ENCODE data around the gene FGGY. TPM values are rescaled to one million over a fixed set of nuclear protein-coding genes. Genes with fewer than 3 reads are reported as not detected.

FGGY gene
- total and polyA plus RNA-seq, 3 experiments from 2014 or later = 5.3 to 7.9 (median 6.6) TPM

GRCh38 chr1:59511476-59512465 lies 214.9 kb downstream of the FGGY start:
- Histone ChIP-seq H3K27me3 (ENCODE audit: insufficient read depth, low read length, poor library complexity, severe bottlenecking) (no peaks in the 10 kb centered on the region), H3K4me3 (ENCODE audit: low read length) (no peak overlapping the region), H3K9me3 (ENCODE audit: low read length) (no peaks in the 10 kb centered on the region), H3K4me1 (ENCODE audit: insufficient read depth, low read length) (no peaks in the 10 kb centered on the region), H3K27ac (ENCODE audit: low read depth, low read length) (no peak overlapping the region), H3K36me3 (ENCODE audit: insufficient read depth, low read length) (no peaks in the 10 kb centered on the region)
- H3K4me1 Mint-ChIP-seq = no peaks in the 10 kb centered on the region
- no peaks in the 10 kb centered on the region for H3K27me3 Mint-ChIP-seq
- no peak for DNase-seq
- ChIA-PET POLR2A (no interaction called here), CTCF (no interaction called here)
- no peak overlapping the region for H3K4me3 Mint-ChIP-seq
- H3K27ac Mint-ChIP-seq = no peak overlapping the region
- no peaks in the 10 kb centered on the region for H3K9me3 Mint-ChIP-seq
- peaks cover 0 to 17% (median 9%) of the 10 kb centered on the region in 3 donors for H3K36me3 Mint-ChIP-seq

- POLR2A ChIA-PET = no interaction called here
- Histone ChIP-seq H3K27me3 (ENCODE audit: insufficient read depth, low read length, poor library complexity, severe bottlenecking) (no peaks in the 10 kb centered on the region), H3K4me1 (ENCODE audit: insufficient read depth, low read length) (no peaks in the 10 kb centered on the region), H3K4me3 (ENCODE audit: low read length) (no peak overlapping the region), H3K36me3 (ENCODE audit: insufficient read depth, low read length) (no peaks in the 10 kb centered on the region), H3K9me3 (ENCODE audit: low read length) (no peaks in the 10 kb centered on the region), H3K27ac (ENCODE audit: low read depth, low read length) (no peak overlapping the region)
- no peaks in the 10 kb centered on the region for H3K9me3 Mint-ChIP-seq
- no peak overlapping the region for H3K27ac Mint-ChIP-seq
- no peaks in the 10 kb centered on the region for H3K27me3 Mint-ChIP-seq
- DNase-seq = no peak
- CTCF ChIA-PET = no interaction called here
- H3K4me3 Mint-ChIP-seq = no peak overlapping the region
- no peaks in the 10 kb centered on the region for H3K4me1 Mint-ChIP-seq
- peaks cover 0 to 17% (median 9%) of the 10 kb centered on the region in 3 donors for H3K36me3 Mint-ChIP-seq
Measured at GRCh38 chr1:59512702-59513101, 215.8 kb downstream of the FGGY start.

- no peak overlapping the region for H3K4me3 Mint-ChIP-seq
- H3K4me3 ChIP-seq (ENCODE audit: low read length) = no peak overlapping the region
- H3K4me1 ChIP-seq (ENCODE audit: insufficient read depth, low read length) = no peaks in the 10 kb centered on the region
- H3K4me1 Mint-ChIP-seq = no peaks in the 10 kb centered on the region
- no peaks in the 10 kb centered on the region for H3K9me3 ChIP-seq (ENCODE audit: low read length)
- no peaks in the 10 kb centered on the region for H3K27me3 ChIP-seq (ENCODE audit: insufficient read depth, low read length, poor library complexity, severe bottlenecking)
- H3K36me3 Mint-ChIP-seq = peaks cover 0 to 20% (median 8%) of the 10 kb centered on the region in 3 donors
- no peak overlapping the region for H3K27ac ChIP-seq (ENCODE audit: low read depth, low read length)
- ChIA-PET POLR2A (no interaction called here), CTCF (no interaction called here)
- no peaks in the 10 kb centered on the region for H3K9me3 Mint-ChIP-seq
- no peak overlapping the region for H3K27ac Mint-ChIP-seq
- DNase-seq = no peak
- H3K36me3 ChIP-seq (ENCODE audit: insufficient read depth, low read length) = no peaks in the 10 kb centered on the region
- H3K27me3 Mint-ChIP-seq = no peaks in the 10 kb centered on the region
Measured at GRCh38 chr1:59514061-59514909, 217.4 kb downstream of the FGGY start.

- Mint-ChIP-seq H3K36me3 (peaks cover 0 to 20% (median 7%) of the 10 kb centered on the region in 3 donors), H3K9me3 (no peaks in the 10 kb centered on the region), H3K27me3 (no peaks in the 10 kb centered on the region), H3K4me3 (no peak overlapping the region), H3K27ac (no peak overlapping the region), H3K4me1 (no peaks in the 10 kb centered on the region)
- Histone ChIP-seq H3K4me3 (ENCODE audit: low read length) (no peak overlapping the region), H3K9me3 (ENCODE audit: low read length) (no peaks in the 10 kb centered on the region), H3K27ac (ENCODE audit: low read depth, low read length) (no peak overlapping the region), H3K4me1 (ENCODE audit: insufficient read depth, low read length) (no peaks in the 10 kb centered on the region), H3K36me3 (ENCODE audit: insufficient read depth, low read length) (no peaks in the 10 kb centered on the region), H3K27me3 (ENCODE audit: insufficient read depth, low read length, poor library complexity, severe bottlenecking) (no peaks in the 10 kb centered on the region)
- DNase-seq = no peak
- ChIA-PET CTCF (no interaction called here), POLR2A (no interaction called here)
Measured at GRCh38 chr1:59516881-59517280, 220.0 kb downstream of the FGGY start.

- peaks cover 0 to 13% (median 6%) of the 10 kb centered on the region in 3 donors for H3K36me3 Mint-ChIP-seq
- no peak overlapping the region for H3K27ac ChIP-seq (ENCODE audit: low read depth, low read length)
- H3K4me3 Mint-ChIP-seq = no peak overlapping the region
- no peaks in the 10 kb centered on the region for H3K9me3 ChIP-seq (ENCODE audit: low read length)
- no peaks in the 10 kb centered on the region for H3K4me1 Mint-ChIP-seq
- H3K36me3 ChIP-seq (ENCODE audit: insufficient read depth, low read length) = no peaks in the 10 kb centered on the region
- H3K27ac Mint-ChIP-seq = no peak overlapping the region
- no peaks in the 10 kb centered on the region for H3K27me3 Mint-ChIP-seq
- DNase-seq = no peak
- no peak overlapping the region for H3K4me3 ChIP-seq (ENCODE audit: low read length)
- no peaks in the 10 kb centered on the region for H3K9me3 Mint-ChIP-seq
- H3K4me1 ChIP-seq (ENCODE audit: insufficient read depth, low read length) = no peaks in the 10 kb centered on the region
- no peaks in the 10 kb centered on the region for H3K27me3 ChIP-seq (ENCODE audit: insufficient read depth, low read length, poor library complexity, severe bottlenecking)
- ChIA-PET CTCF (no interaction called here), POLR2A (no interaction called here)
Measured at GRCh38 chr1:59520194-59520593, 223.3 kb downstream of the FGGY start.

DNA sequence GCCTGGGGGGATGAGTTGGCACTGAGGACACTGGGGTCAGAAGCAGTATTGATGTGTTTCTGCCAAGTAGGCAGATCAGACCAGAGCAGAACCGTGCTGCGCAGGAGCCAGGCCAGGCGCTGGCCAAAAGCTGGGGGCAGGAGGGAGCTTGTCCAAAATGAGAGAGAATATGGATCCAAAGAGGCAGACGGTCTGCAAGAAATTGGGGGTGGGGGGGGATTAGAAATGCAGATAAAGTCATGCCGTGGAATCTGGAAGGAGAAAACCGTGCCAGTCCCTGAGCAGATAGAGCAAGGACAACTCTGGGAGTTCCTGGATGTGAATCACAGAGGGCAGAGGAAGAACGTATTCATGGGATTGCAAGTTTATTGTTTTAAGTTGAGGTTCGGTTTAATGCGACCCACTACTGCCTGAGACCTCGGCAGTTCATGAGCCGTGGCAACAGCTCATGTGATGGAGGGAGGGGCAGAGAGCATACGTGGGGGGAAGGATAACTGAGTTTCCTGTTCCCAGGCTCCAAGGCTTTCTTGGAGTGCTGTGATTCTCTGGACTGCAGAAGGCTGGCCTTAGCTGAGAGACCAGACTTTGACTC lies 224.0 kb downstream of the FGGY start:
- H3K27me3 Mint-ChIP-seq = no peaks in the 10 kb centered on the region
- peaks cover 0 to 8% (median 6%) of the 10 kb centered on the region in 3 donors for H3K36me3 Mint-ChIP-seq
- H3K27me3 ChIP-seq (ENCODE audit: insufficient read depth, low read length, poor library complexity, severe bottlenecking) = no peaks in the 10 kb centered on the region
- H3K9me3 Mint-ChIP-seq = no peaks in the 10 kb centered on the region
- no peaks in the 10 kb centered on the region for H3K4me1 Mint-ChIP-seq
- CTCF ChIA-PET = no interaction called here
- H3K4me3 Mint-ChIP-seq = no peak overlapping the region
- POLR2A ChIA-PET = no interaction called here
- no peaks in the 10 kb centered on the region for H3K4me1 ChIP-seq (ENCODE audit: insufficient read depth, low read length)
- DNase-seq = no peak
- H3K27ac Mint-ChIP-seq = no peak overlapping the region
- no peaks in the 10 kb centered on the region for H3K9me3 ChIP-seq (ENCODE audit: low read length)
- no peak overlapping the region for H3K27ac ChIP-seq (ENCODE audit: low read depth, low read length)
- H3K36me3 ChIP-seq (ENCODE audit: insufficient read depth, low read length) = no peaks in the 10 kb centered on the region
- no peak overlapping the region for H3K4me3 ChIP-seq (ENCODE audit: low read length)

DNA sequence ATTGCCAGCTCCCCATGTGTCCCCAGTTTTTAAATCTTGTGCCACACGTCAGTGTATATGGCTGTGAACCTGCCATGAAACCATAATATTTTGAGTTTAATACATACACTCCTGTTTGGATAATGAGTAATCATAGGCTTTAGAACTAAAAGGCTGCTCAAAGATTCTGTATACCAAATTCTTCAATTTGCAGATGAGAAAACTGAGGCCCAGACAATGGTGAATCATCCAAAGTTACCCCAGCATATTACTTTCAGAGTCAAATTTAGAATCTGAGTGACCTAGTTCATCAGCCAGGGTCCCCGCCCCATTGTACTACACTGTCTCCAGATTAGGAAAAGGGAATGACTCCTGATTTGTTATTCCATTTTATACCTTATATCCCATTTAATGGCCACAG lies 224.6 kb downstream of the FGGY start:
- Histone ChIP-seq H3K9me3 (ENCODE audit: low read length) (no peaks in the 10 kb centered on the region), H3K27ac (ENCODE audit: low read depth, low read length) (no peak overlapping the region), H3K27me3 (ENCODE audit: insufficient read depth, low read length, poor library complexity, severe bottlenecking) (no peaks in the 10 kb centered on the region), H3K4me3 (ENCODE audit: low read length) (no peak overlapping the region), H3K4me1 (ENCODE audit: insufficient read depth, low read length) (no peaks in the 10 kb centered on the region), H3K36me3 (ENCODE audit: insufficient read depth, low read length) (no peaks in the 10 kb centered on the region)
- POLR2A ChIA-PET = no interaction called here
- H3K36me3 Mint-ChIP-seq = peaks cover 0 to 8% (median 6%) of the 10 kb centered on the region in 3 donors
- H3K9me3 Mint-ChIP-seq = no peaks in the 10 kb centered on the region
- DNase-seq = no peak
- H3K27ac Mint-ChIP-seq = no peak overlapping the region
- no peaks in the 10 kb centered on the region for H3K27me3 Mint-ChIP-seq
- H3K4me1 Mint-ChIP-seq = no peaks in the 10 kb centered on the region
- H3K4me3 Mint-ChIP-seq = no peak overlapping the region
- CTCF ChIA-PET = no interaction called here
